ENCODE results near the gene EFS.

DNA sequence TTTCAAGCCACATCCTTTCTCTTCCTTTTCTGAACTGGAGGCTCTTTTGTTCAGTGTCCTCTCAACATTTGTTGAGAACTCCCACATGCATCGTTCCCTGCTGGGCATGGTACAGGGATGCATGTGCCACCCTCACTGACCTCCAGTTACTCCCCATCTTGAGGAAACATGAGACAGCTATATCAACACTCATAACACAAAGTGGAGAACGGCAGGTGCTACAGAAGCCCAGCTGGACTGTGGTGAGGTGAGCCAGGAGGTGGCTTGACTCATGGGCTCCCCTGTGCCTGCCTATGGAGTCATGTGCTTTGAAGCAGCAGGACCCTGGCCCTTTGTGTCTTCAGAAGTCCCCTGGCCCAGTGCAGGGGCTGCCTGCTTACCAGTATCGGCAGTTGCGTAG lies 33.4 kb upstream of the EFS start:
- TF ChIP-seq POLR2A (IDR thresholded peaks at IDR 0.05) (no peak), POLR2AphosphoS5 (IDR thresholded peaks at IDR 0.05) (no peak)
- TF ChIP-seq, protein P1, sequence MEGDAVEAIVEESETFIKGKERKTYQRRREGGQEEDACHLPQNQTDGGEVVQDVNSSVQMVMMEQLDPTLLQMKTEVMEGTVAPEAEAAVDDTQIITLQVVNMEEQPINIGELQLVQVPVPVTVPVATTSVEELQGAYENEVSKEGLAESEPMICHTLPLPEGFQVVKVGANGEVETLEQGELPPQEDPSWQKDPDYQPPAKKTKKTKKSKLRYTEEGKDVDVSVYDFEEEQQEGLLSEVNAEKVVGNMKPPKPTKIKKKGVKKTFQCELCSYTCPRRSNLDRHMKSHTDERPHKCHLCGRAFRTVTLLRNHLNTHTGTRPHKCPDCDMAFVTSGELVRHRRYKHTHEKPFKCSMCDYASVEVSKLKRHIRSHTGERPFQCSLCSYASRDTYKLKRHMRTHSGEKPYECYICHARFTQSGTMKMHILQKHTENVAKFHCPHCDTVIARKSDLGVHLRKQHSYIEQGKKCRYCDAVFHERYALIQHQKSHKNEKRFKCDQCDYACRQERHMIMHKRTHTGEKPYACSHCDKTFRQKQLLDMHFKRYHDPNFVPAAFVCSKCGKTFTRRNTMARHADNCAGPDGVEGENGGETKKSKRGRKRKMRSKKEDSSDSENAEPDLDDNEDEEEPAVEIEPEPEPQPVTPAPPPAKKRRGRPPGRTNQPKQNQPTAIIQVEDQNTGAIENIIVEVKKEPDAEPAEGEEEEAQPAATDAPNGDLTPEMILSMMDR (IDR thresholded peaks at IDR 0.05) = no peak

Measured in breast epithelium (tissue), 3 donors.